ENCODE results near the gene FOXA3. TPM values are rescaled to one million over a fixed set of nuclear protein-coding genes. Genes with fewer than 3 reads are reported as not detected.
A peak's percentile ranks its signal among the peaks of the same experiment; 100 is the strongest.

Gene FOXA3
- polyA plus RNA-seq, 2 of the 4 experiments (the other 2 are of a cell fraction): 1.6 to 5.3 TPM

DNA sequence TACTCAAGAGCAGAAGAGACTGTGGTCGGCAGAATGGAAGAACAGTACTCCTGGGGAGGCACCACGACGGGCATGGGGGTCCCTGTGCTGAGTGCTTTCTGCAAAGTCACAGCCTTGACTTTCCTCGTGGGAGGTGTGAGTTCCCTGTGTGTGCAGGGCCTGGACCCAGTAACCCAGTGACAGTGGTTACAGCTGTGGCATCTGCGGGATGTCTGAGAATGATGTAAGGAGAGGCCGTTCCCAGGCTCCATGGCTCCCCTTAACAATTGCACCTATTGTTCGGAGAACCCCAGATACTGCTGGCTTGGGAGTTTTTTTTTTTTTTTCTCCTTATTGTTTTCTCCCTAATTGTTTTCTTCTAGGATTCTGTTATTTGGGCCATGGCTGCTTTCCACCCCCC, 55.6 kb downstream of the FOXA3 start:
- H3K27ac ChIP-seq: no peak overlapping the region
- FAIRE-seq (no peak), DNase-seq (ENCODE audit: low read depth in 1 of 2, low spot score in 1 of 2) (no peak), ATAC-seq (peak; percentile 39 to 42; a peak in 5 of 6 replicates)
- no peaks in the 10 kb centered on the region for H3K4me1 ChIP-seq
- H3K9me3 ChIP-seq: no peaks in the 10 kb centered on the region; the same call in 2 of the 3 replicates
- 43% methylated on average over 7 of the region's 7 CpGs for WGBS (ENCODE audit: missing lambda C conversion rate)
- TF ChIP-seq RNF2 (IDR thresholded peaks at IDR 0.05; ENCODE audit: borderline replicate concordance, low read depth) (no peak), SMC3 (IDR thresholded peaks at IDR 0.05) (no peak), NR3C1 (IDR thresholded peaks at IDR 0.05) (no peak), ESRRA (IDR thresholded peaks at IDR 0.05; ENCODE audit: borderline replicate concordance, low read length) (no peak), FOSL2 (IDR thresholded peaks at IDR 0.05) (no peak), FOSL2 (CRISPR knock-in tag; IDR thresholded peaks at IDR 0.05) (no peak), CEBPB (IDR thresholded peaks at IDR 0.05) (no peak), ZSCAN20 (CRISPR knock-in tag; IDR thresholded peaks at IDR 0.05) (no peak), SREBF2 (IDR thresholded peaks at IDR 0.05) (no peak)
- TF ChIP-seq, protein P1, sequence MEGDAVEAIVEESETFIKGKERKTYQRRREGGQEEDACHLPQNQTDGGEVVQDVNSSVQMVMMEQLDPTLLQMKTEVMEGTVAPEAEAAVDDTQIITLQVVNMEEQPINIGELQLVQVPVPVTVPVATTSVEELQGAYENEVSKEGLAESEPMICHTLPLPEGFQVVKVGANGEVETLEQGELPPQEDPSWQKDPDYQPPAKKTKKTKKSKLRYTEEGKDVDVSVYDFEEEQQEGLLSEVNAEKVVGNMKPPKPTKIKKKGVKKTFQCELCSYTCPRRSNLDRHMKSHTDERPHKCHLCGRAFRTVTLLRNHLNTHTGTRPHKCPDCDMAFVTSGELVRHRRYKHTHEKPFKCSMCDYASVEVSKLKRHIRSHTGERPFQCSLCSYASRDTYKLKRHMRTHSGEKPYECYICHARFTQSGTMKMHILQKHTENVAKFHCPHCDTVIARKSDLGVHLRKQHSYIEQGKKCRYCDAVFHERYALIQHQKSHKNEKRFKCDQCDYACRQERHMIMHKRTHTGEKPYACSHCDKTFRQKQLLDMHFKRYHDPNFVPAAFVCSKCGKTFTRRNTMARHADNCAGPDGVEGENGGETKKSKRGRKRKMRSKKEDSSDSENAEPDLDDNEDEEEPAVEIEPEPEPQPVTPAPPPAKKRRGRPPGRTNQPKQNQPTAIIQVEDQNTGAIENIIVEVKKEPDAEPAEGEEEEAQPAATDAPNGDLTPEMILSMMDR (IDR thresholded peaks at IDR 0.05): no peak
- TF ChIP-seq, protein P2, sequence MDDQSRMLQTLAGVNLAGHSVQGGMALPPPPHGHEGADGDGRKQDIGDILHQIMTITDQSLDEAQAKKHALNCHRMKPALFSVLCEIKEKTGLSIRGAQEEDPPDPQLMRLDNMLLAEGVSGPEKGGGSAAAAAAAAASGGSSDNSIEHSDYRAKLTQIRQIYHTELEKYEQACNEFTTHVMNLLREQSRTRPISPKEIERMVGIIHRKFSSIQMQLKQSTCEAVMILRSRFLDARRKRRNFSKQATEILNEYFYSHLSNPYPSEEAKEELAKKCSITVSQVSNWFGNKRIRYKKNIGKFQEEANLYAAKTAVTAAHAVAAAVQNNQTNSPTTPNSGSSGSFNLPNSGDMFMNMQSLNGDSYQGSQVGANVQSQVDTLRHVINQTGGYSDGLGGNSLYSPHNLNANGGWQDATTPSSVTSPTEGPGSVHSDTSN (IDR thresholded peaks at IDR 0.05): no peak
- TF ChIP-seq, protein P3, sequence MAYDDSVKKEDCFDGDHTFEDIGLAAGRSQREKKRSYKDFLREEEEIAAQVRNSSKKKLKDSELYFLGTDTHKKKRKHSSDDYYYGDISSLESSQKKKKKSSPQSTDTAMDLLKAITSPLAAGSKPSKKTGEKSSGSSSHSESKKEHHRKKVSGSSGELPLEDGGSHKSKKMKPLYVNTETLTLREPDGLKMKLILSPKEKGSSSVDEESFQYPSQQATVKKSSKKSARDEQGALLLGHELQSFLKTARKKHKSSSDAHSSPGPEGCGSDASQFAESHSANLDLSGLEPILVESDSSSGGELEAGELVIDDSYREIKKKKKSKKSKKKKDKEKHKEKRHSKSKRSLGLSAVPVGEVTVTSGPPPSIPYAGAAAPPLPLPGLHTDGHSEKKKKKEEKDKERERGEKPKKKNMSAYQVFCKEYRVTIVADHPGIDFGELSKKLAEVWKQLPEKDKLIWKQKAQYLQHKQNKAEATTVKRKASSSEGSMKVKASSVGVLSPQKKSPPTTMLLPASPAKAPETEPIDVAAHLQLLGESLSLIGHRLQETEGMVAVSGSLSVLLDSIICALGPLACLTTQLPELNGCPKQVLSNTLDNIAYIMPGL (CRISPR knock-in tag; IDR thresholded peaks at IDR 0.05; ENCODE audit: borderline replicate concordance): no peak
- TF ChIP-seq, protein P4, sequence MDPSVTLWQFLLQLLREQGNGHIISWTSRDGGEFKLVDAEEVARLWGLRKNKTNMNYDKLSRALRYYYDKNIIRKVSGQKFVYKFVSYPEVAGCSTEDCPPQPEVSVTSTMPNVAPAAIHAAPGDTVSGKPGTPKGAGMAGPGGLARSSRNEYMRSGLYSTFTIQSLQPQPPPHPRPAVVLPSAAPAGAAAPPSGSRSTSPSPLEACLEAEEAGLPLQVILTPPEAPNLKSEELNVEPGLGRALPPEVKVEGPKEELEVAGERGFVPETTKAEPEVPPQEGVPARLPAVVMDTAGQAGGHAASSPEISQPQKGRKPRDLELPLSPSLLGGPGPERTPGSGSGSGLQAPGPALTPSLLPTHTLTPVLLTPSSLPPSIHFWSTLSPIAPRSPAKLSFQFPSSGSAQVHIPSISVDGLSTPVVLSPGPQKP (IDR thresholded peaks at IDR 0.05; ENCODE audit: low read depth, low read length): no peak
- POLR2A ChIA-PET: interaction anchor here (0.7 kb wide), 1 partner anchor 33 kb away, joined by 3 read pairs; no protein-coding TSS in a partner anchor
- CTCF ChIA-PET: interaction anchor here (0.8 to 2.8 kb wide), 4 partner anchors 17 to 109 kb away, joined by 3 to 9 read pairs (median 4); partner anchors contain the start of gene MYPOP
- H3K4me2 ChIP-seq: no peak overlapping the region
- H3K4me3 ChIP-seq: no peak overlapping the region

DNA sequence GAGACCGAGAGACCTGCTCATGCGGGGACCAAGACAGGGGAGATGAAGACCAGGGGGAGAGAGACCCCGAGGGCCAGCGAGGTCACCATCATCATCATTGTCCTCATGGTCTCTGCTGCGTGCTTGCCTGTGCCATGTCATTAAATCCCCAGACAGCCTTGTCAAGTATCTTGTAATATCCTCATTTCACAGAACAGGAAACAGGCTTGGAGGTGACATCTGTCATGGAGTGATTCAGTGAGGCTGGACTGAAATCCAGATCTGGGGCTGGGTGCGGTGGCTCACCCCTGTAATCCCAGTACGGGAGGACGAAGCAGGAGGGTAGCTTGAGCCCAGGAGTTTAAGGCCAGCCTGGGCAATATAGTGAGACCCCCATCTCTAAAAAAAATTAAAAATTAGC, 56.3 kb downstream of the FOXA3 start:
- Histone ChIP-seq H3K9me3 (no peaks in the 10 kb centered on the region; the same call in 2 of the 3 replicates), H3K4me1 (no peaks in the 10 kb centered on the region), H3K27ac (no peak overlapping the region), H3K4me3 (no peak overlapping the region), H3K4me2 (no peak overlapping the region)
- WGBS (ENCODE audit: missing lambda C conversion rate): 39% methylated on average over 8 of the region's 8 CpGs
- ChIA-PET CTCF (interaction anchor here (0.8 to 2.8 kb wide), 4 partner anchors 20 to 108 kb away, joined by 3 to 9 read pairs (median 4); partner anchors contain the start of gene FOXA3), POLR2A (interaction anchor here (0.7 kb wide), 1 partner anchor 34 kb away, joined by 3 read pairs; no protein-coding TSS in a partner anchor)
- TF ChIP-seq FOXS1 (CRISPR knock-in tag; IDR thresholded peaks at IDR 0.05): no peak
- no peak for TF ChIP-seq EP300 (IDR thresholded peaks at IDR 0.05)
- no peak for TF ChIP-seq HOXB5 (CRISPR knock-in tag; IDR thresholded peaks at IDR 0.05)
- TF ChIP-seq SREBF2 (IDR thresholded peaks at IDR 0.05): no peak
- TF ChIP-seq, protein P1 (IDR thresholded peaks at IDR 0.05): no peak
- TF ChIP-seq CBX8 (IDR thresholded peaks at IDR 0.05): no peak
- TF ChIP-seq HOXA7 (CRISPR knock-in tag; IDR thresholded peaks at IDR 0.05): no peak
- TF ChIP-seq MYC (IDR thresholded peaks at IDR 0.05; ENCODE audit: borderline replicate concordance, low read length): no peak
- TF ChIP-seq SMC3 (IDR thresholded peaks at IDR 0.05): no peak
- no peak for TF ChIP-seq CBX2 (IDR thresholded peaks at IDR 0.05; ENCODE audit: borderline replicate concordance, low read depth)
- TF ChIP-seq, protein P4 (IDR thresholded peaks at IDR 0.05; ENCODE audit: low read depth, low read length): no peak
- TF ChIP-seq MAFK (IDR thresholded peaks at IDR 0.05; ENCODE audit: partially characterized antibody): no peak
- TF ChIP-seq KDM5A (IDR thresholded peaks at IDR 0.05): no peak
- FAIRE-seq: no peak
- ATAC-seq: no peak
- DNase-seq (ENCODE audit: low read depth in 1 of 2, low spot score in 1 of 2): no peak
